ENCODE data around the gene COQ8A. TPM values are rescaled to one million over a fixed set of nuclear protein-coding genes. Genes with fewer than 3 reads are reported as not detected.

COQ8A gene
- total RNA-seq, 2 experiments from 2014 or later, result 55.0 to 56.0 TPM

DNA sequence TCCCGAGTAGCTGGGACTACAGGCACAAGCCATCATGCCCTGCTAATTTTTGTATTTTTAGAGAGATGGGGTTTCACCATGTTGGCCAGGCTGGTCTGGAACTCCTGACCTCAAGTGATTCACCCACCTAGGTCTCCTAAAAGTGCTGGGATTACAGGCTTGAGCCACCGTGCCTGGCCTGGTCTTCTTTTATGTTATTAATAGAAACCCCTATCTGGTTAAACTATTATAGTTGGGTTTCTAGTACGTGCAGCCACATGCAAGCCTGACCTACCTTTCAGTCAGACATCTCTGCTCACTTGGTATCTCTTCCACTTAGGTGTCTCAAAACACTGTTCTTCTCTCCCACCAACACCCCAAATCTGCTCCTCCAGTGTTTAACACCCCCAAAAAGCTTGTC, 35.3 kb upstream of the COQ8A start:
- no peaks in the 10 kb centered on the region for H3K27me3 ChIP-seq (ENCODE audit: control insufficient read depth in 1 of 2, insufficient read depth in 2 of 2, low read length in 2 of 2)
- Mint-ChIP-seq H3K36me3 (ENCODE audit: low read depth) (no peaks in the 10 kb centered on the region), H3K27ac (no peak overlapping the region), H3K27me3 (no peaks in the 10 kb centered on the region), H3K4me1 (ENCODE audit: low read depth) (no peaks in the 10 kb centered on the region), H3K9me3 (no peaks in the 10 kb centered on the region), H3K4me3 (no peak overlapping the region)
- POLR2A ChIA-PET, result no interaction called here
- H3K4me3 ChIP-seq (ENCODE audit: low read length), result no peak overlapping the region
- TF ChIP-seq, protein P1, sequence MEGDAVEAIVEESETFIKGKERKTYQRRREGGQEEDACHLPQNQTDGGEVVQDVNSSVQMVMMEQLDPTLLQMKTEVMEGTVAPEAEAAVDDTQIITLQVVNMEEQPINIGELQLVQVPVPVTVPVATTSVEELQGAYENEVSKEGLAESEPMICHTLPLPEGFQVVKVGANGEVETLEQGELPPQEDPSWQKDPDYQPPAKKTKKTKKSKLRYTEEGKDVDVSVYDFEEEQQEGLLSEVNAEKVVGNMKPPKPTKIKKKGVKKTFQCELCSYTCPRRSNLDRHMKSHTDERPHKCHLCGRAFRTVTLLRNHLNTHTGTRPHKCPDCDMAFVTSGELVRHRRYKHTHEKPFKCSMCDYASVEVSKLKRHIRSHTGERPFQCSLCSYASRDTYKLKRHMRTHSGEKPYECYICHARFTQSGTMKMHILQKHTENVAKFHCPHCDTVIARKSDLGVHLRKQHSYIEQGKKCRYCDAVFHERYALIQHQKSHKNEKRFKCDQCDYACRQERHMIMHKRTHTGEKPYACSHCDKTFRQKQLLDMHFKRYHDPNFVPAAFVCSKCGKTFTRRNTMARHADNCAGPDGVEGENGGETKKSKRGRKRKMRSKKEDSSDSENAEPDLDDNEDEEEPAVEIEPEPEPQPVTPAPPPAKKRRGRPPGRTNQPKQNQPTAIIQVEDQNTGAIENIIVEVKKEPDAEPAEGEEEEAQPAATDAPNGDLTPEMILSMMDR (IDR thresholded peaks at IDR 0.05), result no peak
- no peak for DNase-seq
- H3K36me3 ChIP-seq (ENCODE audit: insufficient read depth, low read length), result no peaks in the 10 kb centered on the region
- no peaks in the 10 kb centered on the region for H3K4me1 ChIP-seq (ENCODE audit: insufficient read depth, low read length)
- H3K9me3 ChIP-seq (ENCODE audit: control insufficient read depth in 1 of 2, insufficient read depth in 1 of 2, low read length in 2 of 2), result no peaks in the 10 kb centered on the region
- H3K27ac ChIP-seq (ENCODE audit: low read depth in 1 of 2, low read length in 2 of 2), result no peak overlapping the region
- CTCF ChIA-PET, result no interaction called here
- no peak for ATAC-seq (ENCODE audit: poor library complexity)
- intact Hi-C loops (cut with DNase I, micrococcal nuclease), result no loop called here

DNA sequence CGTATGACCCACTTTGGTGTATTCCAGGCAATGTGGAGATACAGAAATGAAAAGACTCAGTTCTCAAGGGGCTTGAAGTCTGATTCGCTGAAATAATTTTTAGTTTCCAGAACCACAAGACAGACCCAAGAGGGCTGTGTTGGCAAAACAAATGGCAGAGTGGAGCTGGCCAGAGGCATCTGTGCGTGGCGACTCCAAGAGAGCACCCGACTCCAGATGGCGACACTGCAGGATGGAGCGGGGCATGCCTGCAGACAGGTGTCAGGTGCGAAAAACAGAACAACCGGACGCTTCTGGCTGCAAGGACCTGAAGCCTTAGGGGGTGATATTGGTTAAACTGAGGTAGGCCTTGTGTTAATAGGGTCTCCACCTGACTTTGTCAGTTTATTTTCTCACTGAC, 31.7 kb upstream of the COQ8A start:
- Mint-ChIP-seq H3K4me1 (ENCODE audit: low read depth) (no peaks in the 10 kb centered on the region), H3K36me3 (ENCODE audit: low read depth) (no peaks in the 10 kb centered on the region), H3K27ac (no peak overlapping the region), H3K27me3 (no peaks in the 10 kb centered on the region), H3K4me3 (no peak overlapping the region), H3K9me3 (no peaks in the 10 kb centered on the region)
- TF ChIP-seq, protein P1 (IDR thresholded peaks at IDR 0.05), result no peak
- no peaks in the 10 kb centered on the region for H3K27me3 ChIP-seq (ENCODE audit: control insufficient read depth in 1 of 2, insufficient read depth in 2 of 2, low read length in 2 of 2)
- ATAC-seq (ENCODE audit: poor library complexity) (no peak), DNase-seq (no peak)
- H3K4me1 ChIP-seq (ENCODE audit: insufficient read depth, low read length), result peaks cover 2% of the 10 kb centered on the region
- intact Hi-C loops (cut with DNase I, micrococcal nuclease), result no loop called here
- H3K36me3 ChIP-seq (ENCODE audit: insufficient read depth, low read length), result no peaks in the 10 kb centered on the region
- ChIA-PET POLR2A (no interaction called here), CTCF (no interaction called here)
- no peak overlapping the region for H3K27ac ChIP-seq (ENCODE audit: low read depth in 1 of 2, low read length in 2 of 2)
- H3K9me3 ChIP-seq (ENCODE audit: control insufficient read depth in 1 of 2, insufficient read depth in 1 of 2, low read length in 2 of 2), result no peaks in the 10 kb centered on the region
- no peak overlapping the region for H3K4me3 ChIP-seq (ENCODE audit: low read length)

DNA sequence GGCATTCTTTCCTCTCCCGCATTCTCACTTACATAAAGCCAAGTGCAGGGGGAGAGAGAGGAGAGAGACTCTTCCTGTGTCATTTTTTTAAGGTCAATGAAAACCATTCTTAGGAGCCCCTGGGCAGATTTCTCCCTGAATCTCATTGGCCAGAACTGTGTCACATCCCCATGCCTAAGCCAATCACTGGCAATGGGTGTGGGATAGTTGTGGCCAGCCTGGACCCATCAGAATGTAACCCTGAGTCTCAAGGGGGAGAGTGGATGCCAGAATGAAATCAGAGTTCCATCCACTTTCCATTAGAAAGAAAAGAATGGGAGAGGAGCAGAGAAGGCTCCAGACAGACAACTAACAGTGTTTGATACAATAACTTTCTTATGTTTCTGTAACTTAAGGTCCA, 31.2 kb upstream of the COQ8A start:
- CTCF ChIA-PET, result no interaction called here
- no peaks in the 10 kb centered on the region for H3K9me3 Mint-ChIP-seq
- DNase-seq, result no peak
- H3K27ac ChIP-seq (ENCODE audit: low read depth in 1 of 2, low read length in 2 of 2), result no peak overlapping the region
- no peaks in the 10 kb centered on the region for H3K4me1 Mint-ChIP-seq (ENCODE audit: low read depth)
- H3K4me1 ChIP-seq (ENCODE audit: insufficient read depth, low read length), result peaks cover 2% of the 10 kb centered on the region
- H3K36me3 ChIP-seq (ENCODE audit: insufficient read depth, low read length), result no peaks in the 10 kb centered on the region
- H3K4me3 Mint-ChIP-seq, result no peak overlapping the region
- no peak overlapping the region for H3K4me3 ChIP-seq (ENCODE audit: low read length)
- H3K36me3 Mint-ChIP-seq (ENCODE audit: low read depth), result no peaks in the 10 kb centered on the region
- no peaks in the 10 kb centered on the region for H3K27me3 Mint-ChIP-seq
- intact Hi-C loops (cut with DNase I, micrococcal nuclease), result no loop called here
- no peaks in the 10 kb centered on the region for H3K9me3 ChIP-seq (ENCODE audit: control insufficient read depth in 1 of 2, insufficient read depth in 1 of 2, low read length in 2 of 2)
- H3K27me3 ChIP-seq (ENCODE audit: control insufficient read depth in 1 of 2, insufficient read depth in 2 of 2, low read length in 2 of 2), result no peaks in the 10 kb centered on the region
- ATAC-seq (ENCODE audit: poor library complexity), result no peak
- no peak overlapping the region for H3K27ac Mint-ChIP-seq
- POLR2A ChIA-PET, result no interaction called here
- TF ChIP-seq, protein P1 (IDR thresholded peaks at IDR 0.05), result no peak

All from CD4-positive, alpha-beta T cell (primary cell).